GM18870 (cell line): ENCODE results near the gene DKC1.
"Not testable (repeated sequence)": the region's sequence is repeated elsewhere in the genome, so short reads cannot be mapped to it uniquely, and the experiment has no call there.

ENCODE experiments used
- ATAC-seq: cut with Tn5 transposase; IDR thresholded peaks from one replicate; pipeline ENCODE4 v1.9.1; 2021; ENCODE audit warnings: moderate library complexity; ENCODE audit not compliant: unreplicated experiment

The DKC1 gene

DNA sequence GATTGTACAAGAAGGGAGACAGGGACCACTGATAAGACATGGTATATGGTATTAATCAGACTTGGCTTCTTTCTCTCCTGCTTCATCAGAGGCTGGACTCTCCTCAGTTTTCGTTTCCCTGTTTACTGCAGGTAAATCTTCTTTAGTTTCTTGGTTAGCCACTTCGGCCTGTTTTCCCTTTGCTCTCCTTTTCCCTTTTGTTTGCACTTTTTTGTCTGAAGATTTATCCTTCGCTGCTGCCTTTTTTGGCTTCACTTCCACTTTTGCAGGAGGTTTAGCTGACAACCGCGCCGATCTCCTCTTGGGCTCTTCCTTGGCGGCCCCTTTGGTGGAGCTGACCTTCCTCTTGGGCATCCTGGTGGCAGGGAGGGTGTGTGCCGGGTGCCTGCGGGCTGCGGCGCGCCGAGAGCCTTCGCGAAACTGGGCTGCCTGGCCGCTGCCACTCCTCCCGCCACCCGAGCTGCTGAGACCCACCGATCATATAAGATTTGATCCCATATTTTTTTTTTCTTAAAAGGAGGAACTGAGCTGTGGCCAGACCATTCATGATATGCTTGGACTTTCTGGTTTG lies 54.5 kb downstream of the DKC1 start:
- ATAC-seq = not testable (repeated sequence)

DNA sequence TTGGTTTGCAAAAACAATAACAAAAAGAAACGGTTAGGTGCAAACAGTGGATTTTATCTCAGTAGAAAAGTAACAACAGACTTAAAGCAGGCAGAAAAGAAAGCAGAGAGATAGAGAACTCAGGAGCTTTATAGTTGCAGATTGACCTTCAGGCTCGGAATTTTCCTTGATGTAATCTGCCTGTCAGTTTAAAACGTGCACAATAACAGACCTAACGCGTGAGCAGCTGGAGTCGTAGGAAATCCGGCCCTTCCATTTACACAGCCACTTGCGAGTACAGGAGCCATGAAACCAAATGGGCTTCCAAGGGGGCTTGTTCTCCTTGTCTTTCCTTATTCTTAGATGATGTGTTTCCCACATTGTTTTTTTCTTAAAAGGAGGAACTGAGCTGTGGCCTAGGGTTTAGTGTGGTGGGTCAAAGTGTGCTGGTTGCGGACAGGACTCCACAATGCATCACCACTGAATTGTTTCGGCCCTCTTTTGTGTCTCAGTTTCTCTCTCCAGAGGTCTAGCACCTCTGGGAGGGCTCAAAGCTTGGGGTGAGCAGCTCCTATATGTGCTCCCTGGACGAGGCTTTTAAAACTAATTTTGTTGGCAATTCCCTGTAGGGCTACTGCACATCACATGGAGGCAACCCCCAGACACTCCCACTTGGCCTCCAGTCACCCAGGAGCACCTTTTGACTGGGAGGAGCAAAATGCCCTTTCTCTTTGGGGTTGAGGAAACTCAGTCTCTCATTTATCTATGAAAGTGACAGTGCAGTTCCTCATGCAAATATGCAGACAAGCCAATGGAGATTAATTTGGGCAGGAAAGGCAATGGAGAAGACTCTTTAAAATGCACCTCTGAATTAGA lies 56.5 kb downstream of the DKC1 start:
- ATAC-seq = no peak

DNA sequence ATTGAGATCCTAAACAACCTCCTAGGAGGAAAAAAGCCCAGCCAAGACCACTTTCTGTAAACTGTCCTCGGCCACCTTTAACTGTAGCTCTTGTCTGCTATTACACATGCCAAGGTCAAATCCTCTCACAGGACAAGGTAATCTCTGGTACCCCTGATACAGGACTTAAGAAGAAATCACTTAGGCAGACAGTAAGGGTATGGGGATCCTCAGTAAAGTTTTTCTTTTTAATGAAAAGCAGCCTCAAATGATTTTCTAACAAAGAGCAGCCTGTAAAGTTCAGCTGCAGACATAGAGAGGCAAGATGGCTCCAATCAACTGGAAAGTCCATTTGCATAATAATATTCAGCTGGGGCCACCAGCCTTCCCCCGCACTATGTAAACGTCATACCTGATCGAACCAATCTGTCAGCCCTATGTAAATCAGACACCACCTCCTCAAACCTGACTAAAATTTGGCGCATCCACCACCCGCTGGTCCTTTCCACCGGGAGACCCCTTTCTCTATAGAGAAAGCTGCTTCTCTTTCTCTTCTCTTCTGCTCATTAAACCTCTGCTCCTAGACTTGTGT lies 57.2 kb downstream of the DKC1 start:
- no peak for ATAC-seq

DNA sequence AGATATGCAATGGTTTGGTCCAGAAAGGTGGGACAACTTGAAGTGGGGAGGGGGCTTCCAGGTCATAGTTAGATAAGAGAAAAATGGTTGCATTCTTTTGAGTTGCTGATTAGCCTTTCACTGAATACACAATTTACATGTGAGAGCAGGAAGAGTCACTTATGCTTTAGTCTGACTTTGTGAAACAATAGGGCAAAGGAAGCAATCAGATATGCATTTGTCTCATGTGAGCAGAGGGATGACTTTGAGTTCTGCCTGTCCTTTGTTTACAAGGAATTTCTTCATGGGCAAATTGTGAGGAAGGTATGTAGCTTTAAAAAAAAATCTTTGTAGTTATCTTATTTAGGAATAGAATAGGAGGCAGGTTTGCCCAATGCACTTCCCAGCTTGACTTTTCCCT lies 58.9 kb downstream of the DKC1 start:
- ATAC-seq = no peak

DNA sequence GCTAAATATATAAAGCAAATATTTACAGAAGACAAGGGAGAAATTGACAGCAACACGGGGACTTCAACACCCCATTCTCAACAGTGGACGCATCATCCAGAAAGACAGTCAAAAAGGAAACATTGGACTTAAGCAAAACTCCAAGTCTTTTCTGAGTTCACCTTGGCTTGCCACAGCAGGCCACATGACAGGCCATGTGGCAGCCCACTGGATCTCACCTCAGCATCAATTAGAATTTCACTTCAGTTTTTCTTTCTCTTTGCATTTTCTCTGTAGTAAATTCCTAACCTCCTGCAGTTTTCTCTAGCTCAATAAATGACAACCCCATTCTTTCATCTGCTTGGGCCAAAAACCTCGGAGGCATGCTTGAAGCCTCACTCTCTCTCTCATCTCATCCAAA lies 59.4 kb downstream of the DKC1 start:
- ATAC-seq = no peak

DNA sequence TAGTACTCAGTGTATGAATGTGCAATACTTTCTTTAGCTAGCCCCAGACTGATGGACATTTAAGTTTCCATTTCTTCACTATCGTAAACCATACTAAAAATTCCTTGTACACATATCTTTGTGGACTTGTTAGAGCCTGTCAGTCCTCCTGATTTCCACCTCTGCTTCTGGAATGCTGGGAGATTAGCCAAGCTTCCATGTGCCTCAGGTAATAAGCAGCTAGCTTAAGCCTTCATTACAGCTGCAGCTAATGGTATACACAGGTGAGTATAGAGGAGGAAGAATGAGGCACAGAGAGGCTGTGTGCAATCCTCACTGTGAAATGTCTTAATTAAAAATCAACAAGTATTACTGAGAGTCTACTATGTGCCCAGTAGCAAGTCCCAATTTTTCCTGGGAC lies 62.0 kb downstream of the DKC1 start:
- ATAC-seq = no peak

DNA sequence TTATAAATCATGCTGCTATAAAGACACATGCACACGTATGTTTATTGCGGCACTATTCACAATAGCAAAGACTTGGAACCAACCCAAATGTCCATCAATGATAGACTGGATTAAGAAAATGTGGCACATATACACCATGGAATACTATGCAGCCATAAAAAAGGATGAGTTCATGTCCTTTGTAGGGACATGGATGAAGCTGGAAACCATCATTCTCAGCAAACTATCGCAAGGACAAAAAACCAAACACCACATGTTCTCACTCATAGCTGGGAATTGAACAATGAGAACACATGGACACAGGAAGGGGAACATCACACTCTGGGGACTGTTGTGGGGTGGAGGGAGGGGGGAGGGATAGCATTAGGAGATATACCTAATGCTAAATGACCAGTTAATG lies 62.9 kb downstream of the DKC1 start:
- not testable (repeated sequence) for ATAC-seq
